DOHH2 (cell line): ENCODE results near the gene THOC2.

ENCODE experiments used
- H3F3A ChIP-seq: fragments of 200-600 bp; sonication (generic), shearing (Covaris generic); 2 replicates; pipeline ENCODE4 v1.6.0; 2016; ENCODE audit warnings: antibody characterized with exemption, mild to moderate bottlenecking; ENCODE audit not compliant: control insufficient read depth, insufficient read depth
- H3K27ac ChIP-seq: fragments of 200-600 bp; sonication (generic); 2 replicates; pipeline ENCODE4 v1.5.1; 2014; ENCODE audit warnings: low read depth, mild to moderate bottlenecking, low read length, moderate library complexity
- H3K27me3 ChIP-seq: fragments of 200-600 bp; sonication (generic); 2 replicates; pipeline ENCODE4 v1.6.1; 2014; ENCODE audit warnings: mild to moderate bottlenecking, low read length, mixed read lengths; ENCODE audit not compliant: control insufficient read depth
- H3K36me3 ChIP-seq: fragments of 200-600 bp; sonication (generic); 2 replicates; pipeline ENCODE4 v1.6.1; 2014; ENCODE audit warnings: mild to moderate bottlenecking, low read length, moderate library complexity, mixed read lengths; ENCODE audit not compliant: control insufficient read depth
- H3K4me1 ChIP-seq: fragments of 200-600 bp; sonication (generic); 2 replicates; pipeline ENCODE4 v1.6.1; 2014; ENCODE audit warnings: mild to moderate bottlenecking, low read length, mixed read lengths; ENCODE audit not compliant: control insufficient read depth
- H3K4me2 ChIP-seq: fragments of 200-600 bp; sonication (generic); 2 replicates; pipeline ENCODE4 v1.6.0; 2014; ENCODE audit warnings: mild to moderate bottlenecking, low read length, moderate library complexity
- H3K4me3 ChIP-seq: fragments of 200-600 bp; sonication (generic); 2 replicates; pipeline ENCODE4 v1.5.1; 2014; ENCODE audit warnings: mild to moderate bottlenecking, low read length, mixed read lengths
- H3K79me2 ChIP-seq: fragments of 200-600 bp; sonication (generic); 2 replicates; pipeline ENCODE4 v1.6.1; 2014; ENCODE audit warnings: mild to moderate bottlenecking, low read length, mixed read lengths; ENCODE audit not compliant: control insufficient read depth
- H3K9me2 ChIP-seq: fragments of 200-600 bp; sonication (generic); replicated peaks from 2 replicates; pipeline ENCODE4 v1.6.1; 2014; ENCODE audit warnings: mild to moderate bottlenecking, low read length, mixed read lengths; ENCODE audit not compliant: control insufficient read depth
- H3K9me3 ChIP-seq: fragments of 200-600 bp; sonication (generic); 2 replicates; pipeline ENCODE4 v1.6.1; 2014; ENCODE audit warnings: antibody characterized with exemption, low read length, mixed read lengths; ENCODE audit not compliant: control insufficient read depth, insufficient read depth
- H4K20me1 ChIP-seq: fragments of 200-600 bp; sonication (generic); 2 replicates; pipeline ENCODE4 v1.6.0; 2014; ENCODE audit warnings: low read depth, mild to moderate bottlenecking, antibody characterized with exemption, low read length, moderate library complexity; ENCODE audit not compliant: control insufficient read depth, insufficient read depth
- CTCF ChIP-seq: fragments of 200-600 bp; sonication (generic); IDR thresholded peaks from one replicate; pipeline ENCODE4 v1.5.1; 2014; ENCODE audit warnings: antibody characterized with exemption, mild to moderate bottlenecking, low read depth, low read length; ENCODE audit not compliant: poor library complexity, severe bottlenecking
- EZH2phosphoT487 ChIP-seq: fragments of 200-600 bp; sonication (generic); IDR thresholded peaks from 2 replicates; pipeline ENCODE4 v1.6.1; 2017; ENCODE audit warnings: borderline replicate concordance, mild to moderate bottlenecking, antibody characterized with exemption, low read length, moderate library complexity, mixed read lengths

THOC2 gene

GRCh38 chrX:123691776-123692175 is 41.1 kb downstream of the THOC2 start:
- no peaks in the 10 kb centered on the region for H4K20me1 ChIP-seq
- H3K4me3 ChIP-seq = no peak overlapping the region
- no peak overlapping the region for H3K27ac ChIP-seq
- no peaks in the 10 kb centered on the region for H3K9me2 ChIP-seq
- no peaks in the 10 kb centered on the region for H3F3A ChIP-seq
- TF ChIP-seq CTCF (no peak), EZH2phosphoT487 (no peak)
- no peaks in the 10 kb centered on the region for H3K79me2 ChIP-seq
- H3K4me2 ChIP-seq = no peak overlapping the region
- no peaks in the 10 kb centered on the region for H3K27me3 ChIP-seq
- no peaks in the 10 kb centered on the region for H3K9me3 ChIP-seq
- H3K36me3 ChIP-seq = peaks cover 41% of the 10 kb centered on the region
- no peaks in the 10 kb centered on the region for H3K4me1 ChIP-seq

- Histone ChIP-seq H3K36me3 (peaks cover 39% of the 10 kb centered on the region), H3K9me2 (no peaks in the 10 kb centered on the region), H3K27ac (no peak overlapping the region), H3K4me1 (no peaks in the 10 kb centered on the region), H3K4me3 (no peak overlapping the region), H3K4me2 (no peak overlapping the region), H3F3A (no peaks in the 10 kb centered on the region), H3K79me2 (no peaks in the 10 kb centered on the region), H3K9me3 (no peaks in the 10 kb centered on the region), H4K20me1 (no peaks in the 10 kb centered on the region), H3K27me3 (no peaks in the 10 kb centered on the region)
- no peak for TF ChIP-seq EZH2phosphoT487
- no peak for TF ChIP-seq CTCF
Observed at GRCh38 chrX:123688524-123688923, 44.3 kb downstream of the THOC2 start.

GRCh38 chrX:123685232-123685631 is 47.6 kb downstream of the THOC2 start:
- Histone ChIP-seq H4K20me1 (no peaks in the 10 kb centered on the region), H3K4me2 (no peak overlapping the region), H3K4me3 (no peak overlapping the region), H3K27ac (no peak overlapping the region), H3K27me3 (no peaks in the 10 kb centered on the region), H3K79me2 (0 out of 2 replicates have a peak, but pooled peaks cover 3% of the 10 kb centered on the region), H3K9me3 (no peaks in the 10 kb centered on the region), H3F3A (no peaks in the 10 kb centered on the region), H3K9me2 (no peaks in the 10 kb centered on the region), H3K36me3 (peaks cover 49% of the 10 kb centered on the region), H3K4me1 (no peaks in the 10 kb centered on the region)
- TF ChIP-seq EZH2phosphoT487 (no peak), CTCF (no peak)
